SU-DHL-6 (cell line): ENCODE results near the gene MAP1S.

ENCODE experiments used
- H2AFZ ChIP-seq: fragments of 200-600 bp; sonication (generic); 2 replicates; pipeline ENCODE4 v1.6.1; 2014; ENCODE audit warnings: low read depth, mild to moderate bottlenecking, moderate library complexity, mixed read lengths, antibody characterized with exemption, low read length; ENCODE audit not compliant: severe bottlenecking
- H3F3A ChIP-seq: fragments of 200-600 bp; shearing (Covaris generic); 2 replicates; pipeline ENCODE4 v1.6.0; 2016; ENCODE audit warnings: antibody characterized with exemption, mild to moderate bottlenecking; ENCODE audit not compliant: insufficient read depth
- H3K27ac ChIP-seq: fragments of 200-600 bp; sonication (generic); 2 replicates; pipeline ENCODE4 v1.5.1; 2016; ENCODE audit warnings: low read depth, mild to moderate bottlenecking, low read length, moderate library complexity, mixed read lengths
- H3K27me3 ChIP-seq: fragments of 200-600 bp; sonication (generic), shearing (Covaris generic); 2 replicates; pipeline ENCODE4 v1.6.0; 2014; ENCODE audit warnings: mild to moderate bottlenecking, low read length
- H3K36me3 ChIP-seq: fragments of 200-600 bp; sonication (generic); 2 replicates; pipeline ENCODE4 v1.6.1; 2014; ENCODE audit warnings: mild to moderate bottlenecking, low read length, mixed read lengths
- H3K4me2 ChIP-seq: fragments of 300-600, 200-600 bp; shearing (Covaris generic), sonication (generic); 2 replicates; pipeline ENCODE4 v1.6.0; 2014; ENCODE audit warnings: low read length, low read depth, mild to moderate bottlenecking; ENCODE audit not compliant: poor library complexity, severe bottlenecking
- H3K4me3 ChIP-seq: fragments of 200-600 bp; sonication (generic); 2 replicates; pipeline ENCODE4 v1.5.1; 2014; ENCODE audit warnings: antibody characterized with exemption, low read length, mild to moderate bottlenecking, mixed read lengths; ENCODE audit not compliant: insufficient read depth, poor library complexity, severe bottlenecking
- H3K79me2 ChIP-seq: fragments of 200-600 bp; sonication (generic); 2 replicates; pipeline ENCODE4 v1.6.1; 2014; ENCODE audit warnings: mild to moderate bottlenecking, low read length, moderate library complexity; ENCODE audit not compliant: insufficient read depth
- H3K9ac ChIP-seq: fragments of 200-600 bp; sonication (generic); 2 replicates; pipeline ENCODE4 v1.7.0; 2014; ENCODE audit warnings: mild to moderate bottlenecking, low read length
- H3K9me2 ChIP-seq: fragments of 200-600 bp; sonication (generic); replicated peaks from 2 replicates; pipeline ENCODE4 v1.6.1; 2014; ENCODE audit warnings: low read length; ENCODE audit not compliant: insufficient read depth
- H3K9me3 ChIP-seq: fragments of 200-600 bp; sonication (generic); 2 replicates; pipeline ENCODE4 v1.6.1; 2014; ENCODE audit warnings: low read length, mixed read lengths; ENCODE audit not compliant: insufficient read depth
- H4K20me1 ChIP-seq: fragments of 200-600 bp; sonication (generic); 2 replicates; pipeline ENCODE4 v1.6.1; 2014; ENCODE audit warnings: low read depth, mild to moderate bottlenecking, antibody characterized with exemption, low read length, moderate library complexity, mixed read lengths
- CTCF ChIP-seq: fragments of 200-600 bp; sonication (generic); IDR thresholded peaks from one replicate; pipeline ENCODE4 v1.5.1; 2017; ENCODE audit warnings: antibody characterized with exemption, mild to moderate bottlenecking, low read length, moderate library complexity; ENCODE audit not compliant: insufficient read depth, poor library complexity, severe bottlenecking
- EZH2phosphoT487 ChIP-seq: fragments of 200-600 bp; sonication (generic), shearing (Covaris generic); conservative IDR thresholded peaks from 2 replicates; pipeline ENCODE4 v1.6.1; 2018; ENCODE audit warnings: mild to moderate bottlenecking, antibody characterized with exemption, low read length, moderate library complexity, mixed read lengths

Gene MAP1S

GRCh38 chr19:17676295-17676694 is 43.0 kb upstream of the MAP1S start:
- Histone ChIP-seq H3K4me3 (no peak overlapping the region), H3F3A (no peaks in the 10 kb centered on the region), H2AFZ (no peak overlapping the region), H3K27me3 (no peaks in the 10 kb centered on the region), H3K79me2 (no peaks in the 10 kb centered on the region), H3K9ac (no peak overlapping the region), H3K27ac (no peak overlapping the region), H4K20me1 (no peaks in the 10 kb centered on the region), H3K9me2 (no peaks in the 10 kb centered on the region), H3K36me3 (no peaks in the 10 kb centered on the region), H3K4me2 (no peak overlapping the region), H3K9me3 (no peaks in the 10 kb centered on the region)
- no peak for TF ChIP-seq EZH2phosphoT487
- no peak for TF ChIP-seq CTCF

- Histone ChIP-seq H3K36me3 (no peaks in the 10 kb centered on the region), H4K20me1 (no peaks in the 10 kb centered on the region), H2AFZ (no peak overlapping the region), H3K27me3 (no peaks in the 10 kb centered on the region), H3K27ac (no peak overlapping the region), H3K4me2 (no peak overlapping the region), H3K79me2 (no peaks in the 10 kb centered on the region), H3F3A (no peaks in the 10 kb centered on the region), H3K9ac (no peak overlapping the region), H3K4me3 (no peak overlapping the region), H3K9me3 (no peaks in the 10 kb centered on the region), H3K9me2 (no peaks in the 10 kb centered on the region)
- TF ChIP-seq CTCF (peak; percentile 21), EZH2phosphoT487 (no peak)
Observed at GRCh38 chr19:17677002-17677401, 42.3 kb upstream of the MAP1S start.

GRCh38 chr19:17678836-17679235 is 40.4 kb upstream of the MAP1S start:
- H3K9me3 ChIP-seq = no peaks in the 10 kb centered on the region
- H4K20me1 ChIP-seq = no peaks in the 10 kb centered on the region
- no peaks in the 10 kb centered on the region for H3F3A ChIP-seq
- TF ChIP-seq EZH2phosphoT487 = no peak
- no peak for TF ChIP-seq CTCF
- H3K9me2 ChIP-seq = no peaks in the 10 kb centered on the region
- H3K27ac ChIP-seq = no peak overlapping the region
- H3K27me3 ChIP-seq = no peaks in the 10 kb centered on the region
- H3K36me3 ChIP-seq = no peaks in the 10 kb centered on the region
- no peak overlapping the region for H3K9ac ChIP-seq
- no peak overlapping the region for H2AFZ ChIP-seq
- H3K79me2 ChIP-seq = no peaks in the 10 kb centered on the region
- no peak overlapping the region for H3K4me3 ChIP-seq
- no peak overlapping the region for H3K4me2 ChIP-seq
